ENCODE data around the gene JMY. TPM values are rescaled to one million over a fixed set of nuclear protein-coding genes. Genes with fewer than 3 reads are reported as not detected.

JMY gene
- total and polyA plus RNA-seq, 9 donors = 9.9 to 30.3 (median 22.1) TPM

DNA sequence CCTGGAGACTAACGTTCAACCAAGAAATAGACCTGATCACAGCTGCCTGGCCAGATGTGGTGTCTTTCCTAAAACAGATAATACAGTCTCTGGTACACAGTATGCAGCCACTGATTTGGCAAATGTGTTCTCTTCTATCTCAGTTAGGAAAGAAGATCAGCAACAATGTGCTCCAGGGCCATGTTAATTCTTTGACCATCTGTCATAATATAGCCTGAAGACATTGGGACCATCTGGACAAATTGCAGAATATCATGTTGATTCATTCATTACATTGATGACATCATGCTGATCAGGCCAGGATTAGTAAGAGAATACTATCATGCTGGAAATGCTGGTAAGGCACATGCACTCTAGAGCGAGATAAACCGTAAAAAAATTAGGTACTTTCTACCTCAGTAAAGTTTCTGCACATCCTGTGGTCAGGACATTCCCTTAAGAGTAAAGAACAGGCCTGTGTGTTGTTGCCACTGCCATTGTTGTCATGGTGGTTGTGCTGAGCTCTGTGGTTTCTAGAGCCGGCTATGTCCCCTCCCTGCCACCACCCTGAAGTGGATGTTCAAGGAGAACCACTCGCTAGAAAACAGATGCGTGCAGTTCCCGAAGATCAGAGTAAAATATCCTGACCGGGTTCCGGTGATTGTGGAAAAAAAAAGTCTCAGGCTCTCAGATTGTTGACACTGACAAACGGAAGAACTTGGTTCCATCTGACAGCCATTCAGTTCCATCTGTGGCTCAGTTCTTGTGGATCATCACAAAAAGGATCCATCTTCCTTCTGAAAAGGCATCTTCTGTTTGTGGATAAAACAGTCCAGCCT, 6.4 kb upstream of the JMY start:
- no peak for TF ChIP-seq EP300 (IDR thresholded peaks at IDR 0.05)
- TF ChIP-seq CTCF (IDR thresholded peaks at IDR 0.05) = no peak
- TF ChIP-seq POLR2A (IDR thresholded peaks at IDR 0.05) = no peak
- Histone ChIP-seq H3K27ac (no peak overlapping the region), H3K9me3 (no peaks in the 10 kb centered on the region), H3K36me3 (no peaks in the 10 kb centered on the region), H3K4me1 (ENCODE audit: insufficient read depth) (no peaks in the 10 kb centered on the region), H3K27me3 (no peaks in the 10 kb centered on the region), H3K4me3 (no peak overlapping the region)
- WGBS, 3 donors = 90 to 92% (median 92%) methylated on average over 10 of the region's 10 CpGs
- DNase-seq = no peak
- intact Hi-C loops (cut with DNase I) = no loop called here

DNA sequence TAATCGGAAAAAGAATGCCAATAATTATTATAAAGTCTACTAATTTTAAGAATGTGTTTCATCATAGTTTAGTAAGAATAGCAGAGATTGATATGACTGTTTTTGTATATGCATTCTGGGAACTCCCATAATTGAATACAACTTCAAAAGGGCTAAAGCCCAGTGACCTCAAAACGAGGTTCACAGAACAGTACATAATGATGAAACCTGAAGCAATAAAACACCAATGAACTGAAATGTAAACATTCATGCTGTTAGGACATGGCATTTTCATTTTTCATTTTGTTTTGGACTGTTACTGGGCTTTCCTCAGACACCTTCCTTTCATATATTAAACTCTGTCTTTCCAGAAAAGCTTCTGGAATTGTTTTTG, 684 bp upstream of the JMY start:
- 10 to 17% (median 14%) methylated on average over 2 of the region's 2 CpGs for WGBS, 3 donors
- no peaks in the 10 kb centered on the region for H3K27me3 ChIP-seq
- TF ChIP-seq CTCF (IDR thresholded peaks at IDR 0.05) = no peak
- no peak for TF ChIP-seq POLR2A (IDR thresholded peaks at IDR 0.05)
- TF ChIP-seq EP300 (IDR thresholded peaks at IDR 0.05) = no peak
- intact Hi-C loops (cut with DNase I) = loop anchor here in 1 of 4 donors (5.0 kb wide), 1 partner anchor 1172 kb away; the partner anchor contains the start of gene ZFYVE16
- H3K36me3 ChIP-seq = no peaks in the 10 kb centered on the region
- no peaks in the 10 kb centered on the region for H3K9me3 ChIP-seq
- H3K4me3 ChIP-seq = peak overlapping the region; percentile 59
- peak overlapping the region; percentile 54 to 94 for H3K27ac ChIP-seq
- H3K4me1 ChIP-seq (ENCODE audit: insufficient read depth) = no peaks in the 10 kb centered on the region
- no peak for DNase-seq

GRCh38 chr5:79236362-79236969, 535 bp downstream of the JMY start:
- WGBS, 3 donors = 0 to 1% (median 0%) methylated on average over 61 to 78 of the region's 78 CpGs
- Histone ChIP-seq H3K4me1 (ENCODE audit: insufficient read depth) (peaks cover 2% of the 10 kb centered on the region), H3K27ac (peak overlapping the region; percentile 94 to 96), H3K9me3 (no peaks in the 10 kb centered on the region), H3K4me3 (peak overlapping the region; percentile 59), H3K27me3 (no peaks in the 10 kb centered on the region), H3K36me3 (no peaks in the 10 kb centered on the region)
- peak in 1 of 5 donors; percentile 63 for DNase-seq
- intact Hi-C loops (cut with DNase I) = loop anchor here in 1 of 4 donors (5.0 kb wide), 1 partner anchor 1171 kb away; the partner anchor contains the start of gene ZFYVE16
- TF ChIP-seq EP300 (IDR thresholded peaks at IDR 0.05) (no peak), CTCF (IDR thresholded peaks at IDR 0.05) (no peak), POLR2A (IDR thresholded peaks at IDR 0.05) (no peak)

DNA sequence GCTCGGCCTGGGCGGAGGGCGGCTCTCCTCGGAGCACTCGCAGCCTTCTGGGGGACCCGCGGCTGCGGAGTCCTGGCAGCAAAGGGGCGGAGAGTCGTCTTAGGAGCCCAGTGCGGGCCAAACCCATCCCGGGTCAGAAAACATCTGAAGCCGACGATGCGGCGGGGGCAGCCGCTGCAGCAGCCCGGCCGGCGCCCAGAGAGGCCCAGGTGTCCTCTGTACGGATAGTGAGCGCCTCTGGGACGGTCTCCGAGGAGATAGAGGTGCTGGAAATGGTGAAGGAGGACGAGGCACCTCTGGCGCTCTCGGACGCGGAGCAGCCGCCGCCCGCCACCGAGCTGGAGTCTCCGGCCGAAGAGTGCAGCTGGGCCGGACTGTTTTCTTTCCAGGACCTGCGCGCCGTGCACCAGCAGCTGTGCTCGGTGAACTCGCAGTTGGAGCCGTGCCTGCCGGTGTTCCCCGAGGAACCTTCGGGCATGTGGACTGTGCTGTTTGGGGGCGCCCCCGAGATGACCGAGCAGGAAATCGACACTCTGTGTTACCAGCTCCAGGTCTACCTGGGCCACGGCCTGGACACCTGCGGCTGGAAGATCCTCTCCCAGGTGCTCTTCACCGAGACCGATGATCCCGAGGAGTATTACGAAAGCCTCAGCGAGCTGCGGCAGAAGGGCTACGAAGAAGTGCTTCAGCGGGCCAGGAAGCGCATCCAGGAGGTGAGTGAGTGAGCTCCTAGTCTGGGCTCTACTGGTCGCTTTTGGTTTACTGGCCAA, 1.2 kb downstream of the JMY start:
- 0 to 1% (median 0%) methylated on average over 44 to 61 of the region's 61 CpGs for WGBS, 3 donors
- peaks cover 2% of the 10 kb centered on the region for H3K4me1 ChIP-seq (ENCODE audit: insufficient read depth)
- no peak for TF ChIP-seq CTCF (IDR thresholded peaks at IDR 0.05)
- TF ChIP-seq EP300 (IDR thresholded peaks at IDR 0.05) = no peak
- TF ChIP-seq POLR2A (IDR thresholded peaks at IDR 0.05) = no peak
- peak overlapping the region; percentile 59 for H3K4me3 ChIP-seq
- intact Hi-C loops (cut with DNase I) = loop anchor here in 1 of 4 donors (5.0 kb wide), 1 partner anchor 1170 kb away; the partner anchor contains the start of gene ZFYVE16
- H3K9me3 ChIP-seq = no peaks in the 10 kb centered on the region
- H3K27me3 ChIP-seq = no peaks in the 10 kb centered on the region
- peak; percentile 48 to 75 (median 64) for DNase-seq
- H3K27ac ChIP-seq = peak overlapping the region; percentile 94 to 96
- H3K36me3 ChIP-seq = no peaks in the 10 kb centered on the region

Data from ovary (tissue), 9 donors.